ENCODE results near the gene PRKRIP1.
A peak's percentile ranks its signal among the peaks of the same experiment; 100 is the strongest.

The PRKRIP1 gene

GRCh38 chr7:102439963-102440795 is 44.0 kb downstream of the PRKRIP1 start:
- H3K27ac ChIP-seq: peak overlapping the region; percentile 8; the same call in 1 of the 2 replicates
- TF ChIP-seq CTCF (conservative IDR thresholded peaks at IDR 0.05) (no peak), ZFX (IDR thresholded peaks at IDR 0.05) (no peak)

- TF ChIP-seq ZFX (IDR thresholded peaks at IDR 0.05) (no peak), CTCF (conservative IDR thresholded peaks at IDR 0.05) (no peak)
- no peak overlapping the region for H3K27ac ChIP-seq
These were observed 49.0 kb downstream of the PRKRIP1 start for GRCh38 chr7:102444961-102445673.

- TF ChIP-seq ZFX (IDR thresholded peaks at IDR 0.05) (no peak), CTCF (conservative IDR thresholded peaks at IDR 0.05) (no peak)
- H3K27ac ChIP-seq: no peak overlapping the region
These were observed 49.5 kb downstream of the PRKRIP1 start for GRCh38 chr7:102445674-102446071.

GRCh38 chr7:102446387-102447156 is 50.4 kb downstream of the PRKRIP1 start:
- TF ChIP-seq ZFX (IDR thresholded peaks at IDR 0.05): no peak
- no peak for TF ChIP-seq CTCF (conservative IDR thresholded peaks at IDR 0.05)
- H3K27ac ChIP-seq: no peak overlapping the region

GRCh38 chr7:102447311-102447710 is 51.1 kb downstream of the PRKRIP1 start:
- no peak for TF ChIP-seq CTCF (conservative IDR thresholded peaks at IDR 0.05)
- no peak for TF ChIP-seq ZFX (IDR thresholded peaks at IDR 0.05)
- no peak overlapping the region for H3K27ac ChIP-seq

- H3K27ac ChIP-seq: no peak overlapping the region
- TF ChIP-seq ZFX (IDR thresholded peaks at IDR 0.05): no peak
- no peak for TF ChIP-seq CTCF (conservative IDR thresholded peaks at IDR 0.05)
These were observed 53.0 kb downstream of the PRKRIP1 start for GRCh38 chr7:102449136-102449535.

All from C4-2B (cell line).